K562 (cell line): ENCODE measurements around the gene KDF1. TPM values are rescaled to one million over a fixed set of nuclear protein-coding genes. Genes with fewer than 3 reads are reported as not detected.

Source experiments
- ATAC-seq: fragments of 200-7000 bp; cut with Tn5 transposase; 3 replicates; pipeline ENCODE4 v1.9.1; 2020; ENCODE audit warnings: moderate library complexity
- BruUV-seq: library from RNA; stranded (reverse); fragments of 400-500 nt; replicated peaks from 2 replicates; lab custom pipeline; 2021; lab: Mats Ljungman, UMichigan
- CTCF ChIA-PET: fragments of 300-600 bp; formaldehyde crosslinking; extraction: SDS; loops from one replicate; lab custom pipeline; 2021; ENCODE audit warnings: low intra/inter-chr PET ratio; lab: Yijun Ruan, JAX
- POLR2A ChIA-PET: fragments of 300-600, 350-650 bp; sonication (Branson Sonifier 250); formaldehyde crosslinking; extraction: SDS; loops from one replicate; lab custom pipeline; 2021; ENCODE audit warnings: antibody characterized with exemption, inconsistent platforms; lab: Yijun Ruan, JAX
- DNase-seq, 4 experiments: peaks; one replicate each; pipeline versions ENCODE4 v3.0.0 to v3.0.0-alpha.2; 2011 to 2018; ENCODE audit warnings: low spot score in 3 of 4, mixed read lengths in 3 of 4; ENCODE audit errors: extremely low read depth in 1 of 4
- FAIRE-seq: peaks from 2 replicates; lab custom pipeline; 2011; peaks lifted over from hg19 to GRCh38; lab: Jason Lieb, UNC
- H2AFZ ChIP-seq: 2 replicates; pipeline ENCODE4 v1.6.0; 2011; ENCODE audit warnings: low read depth, low read length, control low read depth, inconsistent platforms
- H3K27ac ChIP-seq: fragments of 200-600 bp; 3 replicates; pipeline ENCODE4 v1.8.0; 2011; ENCODE audit warnings: low read depth, mild to moderate bottlenecking, control low read depth, inconsistent platforms, low read length, moderate library complexity, mixed read lengths; ENCODE audit errors: extremely low read depth
- H3K27me3 ChIP-seq, 2 experiments: fragments of 300-600 bp in 1 of 2; 2 replicates in 1 of 2; 3 replicates in 1 of 2; pipeline versions ENCODE4 v1.6.0 to v1.8.0; 2011; ENCODE audit warnings: inconsistent platforms in 2 of 2, low read length in 2 of 2, mild to moderate bottlenecking in 1 of 2, mixed read lengths in 1 of 2, moderate library complexity in 1 of 2; ENCODE audit not compliant: control insufficient read depth in 2 of 2, insufficient read depth in 2 of 2
- H3K36me3 ChIP-seq: fragments of 300-600 bp; 3 replicates; pipeline ENCODE4 v1.8.0; 2011; ENCODE audit warnings: mild to moderate bottlenecking, low read length, inconsistent platforms; ENCODE audit not compliant: control insufficient read depth, insufficient read depth
- H3K4me1 ChIP-seq, 2 experiments: fragments of 200-600 bp in 1 of 2; replicated peaks in 1 of 2; 2 replicates in 1 of 2; 3 replicates in 1 of 2; pipeline versions ENCODE4 v1.5.1 to v1.8.0; 2011; ENCODE audit warnings: inconsistent platforms in 2 of 2, low read length in 2 of 2, mild to moderate bottlenecking in 1 of 2, mixed read lengths in 1 of 2, moderate library complexity in 1 of 2; ENCODE audit not compliant: control insufficient read depth in 2 of 2, insufficient read depth in 2 of 2
- H3K4me2 ChIP-seq: 2 replicates; pipeline ENCODE4 v1.6.1; 2011; ENCODE audit warnings: low read length, control low read depth, inconsistent platforms, mixed read lengths; ENCODE audit not compliant: insufficient read depth
- H3K4me3 ChIP-seq: fragments of 200-600 bp; sonication (generic), shearing (Covaris generic); 2 replicates; pipeline ENCODE4 v1.5.1; 2016; ENCODE audit warnings: control low read depth, inconsistent platforms
- H3K79me2 ChIP-seq: fragments of 200-600 bp; 3 replicates; pipeline ENCODE4 v1.8.0; 2011; ENCODE audit warnings: low read length, inconsistent platforms; ENCODE audit not compliant: control insufficient read depth, insufficient read depth
- H3K9ac ChIP-seq, 2 experiments: 2 replicates each; pipeline versions ENCODE4 v1.6.0 to v1.6.1; 2011; ENCODE audit warnings: low read depth in 2 of 2, low read length in 2 of 2, control low read depth in 1 of 2, inconsistent platforms in 1 of 2, mild to moderate bottlenecking in 1 of 2, mixed read lengths in 1 of 2; ENCODE audit not compliant: insufficient read depth in 1 of 2
- H3K9me1 ChIP-seq: one replicate; pipeline ENCODE4 v1.6.0; 2011; ENCODE audit warnings: inconsistent platforms, mild to moderate bottlenecking, low read length, moderate library complexity; ENCODE audit not compliant: control insufficient read depth, insufficient read depth
- H3K9me3 ChIP-seq: replicated peaks from 2 replicates; pipeline ENCODE4 v1.5.1; 2011; ENCODE audit warnings: low read depth, low read length, inconsistent platforms; ENCODE audit not compliant: control insufficient read depth, insufficient read depth
- H4K20me1 ChIP-seq: replicated peaks from 2 replicates; pipeline ENCODE4 v1.6.1; 2011; ENCODE audit warnings: low read length, inconsistent platforms, mixed read lengths; ENCODE audit not compliant: control insufficient read depth, insufficient read depth
- CBX2 ChIP-seq: fragments of 200-600 bp; sonication (generic); IDR thresholded peaks from one replicate; pipeline ENCODE4 v1.6.1; 2012; ENCODE audit warnings: mild to moderate bottlenecking, low read length, inconsistent platforms; ENCODE audit not compliant: insufficient read depth, poor library complexity, severe bottlenecking
- CTBP1 ChIP-seq: fragments of 450-650 bp; IDR thresholded peaks from 2 replicates; pipeline ENCODE4 v1.6.1; 2016; ENCODE audit warnings: borderline replicate concordance
- L3MBTL2 ChIP-seq: fragments of 450-650 bp; IDR thresholded peaks from 2 replicates; pipeline ENCODE4 v1.6.1; 2016; ENCODE audit warnings: mild to moderate bottlenecking, moderate library complexity
- NONO ChIP-seq, 2 experiments: fragments of 200-400 bp in 1 of 2; fragments of 450-650 bp in 1 of 2; formaldehyde crosslinking in 1 of 2; IDR thresholded peaks; 2 replicates each; pipeline ENCODE4 v1.6.1; 2017; ENCODE audit warnings: low read depth in 2 of 2, mild to moderate bottlenecking in 2 of 2, moderate library complexity in 2 of 2, low read length in 1 of 2
- SAP30 ChIP-seq: fragments of 200-600 bp; sonication (generic); IDR thresholded peaks from 2 replicates; pipeline ENCODE4 v1.6.1; 2012; ENCODE audit warnings: borderline replicate concordance, low read depth, mild to moderate bottlenecking, moderate library complexity, low read length, control low read depth, inconsistent platforms; ENCODE audit not compliant: insufficient read depth, poor library complexity, severe bottlenecking
- SIN3A ChIP-seq, 2 experiments: fragments of 150-350 bp in 1 of 2; IDR thresholded peaks; 2 replicates each; pipeline ENCODE4 v1.6.1; 2011 to 2016; ENCODE audit warnings: borderline replicate concordance in 2 of 2, low read depth in 2 of 2, low read length in 2 of 2, mild to moderate bottlenecking in 2 of 2, moderate library complexity in 2 of 2; ENCODE audit not compliant: control insufficient read depth in 1 of 2
- YBX1 ChIP-seq: fragments of 450-650 bp; IDR thresholded peaks from 2 replicates; pipeline ENCODE4 v1.7.1; 2016; ENCODE audit warnings: mild to moderate bottlenecking
- ZBTB33 ChIP-seq: sonication (generic); formaldehyde crosslinking; IDR thresholded peaks from 2 replicates; pipeline ENCODE4 v1.8.1; 2023; ENCODE audit warnings: mild to moderate bottlenecking, missing genetic modification reagents
- ZBTB7A ChIP-seq: IDR thresholded peaks from 2 replicates; pipeline ENCODE4 v1.6.1; 2011; ENCODE audit warnings: low read depth, mild to moderate bottlenecking, low read length, moderate library complexity, borderline replicate concordance; ENCODE audit not compliant: control insufficient read depth
- ZNF79 ChIP-seq: fragments of 250-450 bp; sonication (Bioruptor Pico); IDR thresholded peaks from 2 replicates; pipeline ENCODE4 v1.4.0; 2020; ENCODE audit warnings: low read depth, mild to moderate bottlenecking, moderate library complexity
- WGBS: fragments of 100-300 bp; shearing (Covaris generic); methylation state at CpG from one replicate; pipeline ENCODE4 v1.1.6; 2016; ENCODE audit warnings: low coverage, mixed read lengths; ENCODE audit not compliant: insufficient coverage; ENCODE audit errors: missing lambda C conversion rate; 5-methylcytosine and 5-hydroxymethylcytosine counted together
- in situ Hi-C: fragments of 300-500 bp; cut with MboI; formaldehyde crosslinking; loops from 4 replicates; pipeline ENCODE4 v1.15.0; 2018; ENCODE audit warnings: inconsistent platforms, mixed read lengths
- intact Hi-C: fragments of 100-400 bp; cut with micrococcal nuclease; formaldehyde crosslinking; loops from 2 replicates; pipeline ENCODE4 v1.14.2; 2022
- polyA plus RNA-seq, 8 experiments: library from polyadenylated mRNA; depleted of rRNA in 4 of 8; stranded (reverse) in 5 of 8; unstranded in 3 of 8; fragments of >200 nt; fragmentation: Nextera tagmentation in 2 of 8; fragmentation: Illumina TruSeq in 1 of 8; extraction: Ambion mirVana in 2 of 8; extraction: Trizol in 1 of 8; gene quantifications; 2 replicates each; pipeline versions ENCODE4 v1.2.1 to v1.2.3, GENCODE V29; 2011 to 2014; ENCODE audit warnings: inconsistent platforms in 1 of 8, missing spikeins in 1 of 8
- total RNA-seq, 7 experiments: library from RNA; depleted of rRNA in 6 of 7; stranded (reverse); fragments of >200 nt in 6 of 7; fragmentation: Illumina TruSeq in 2 of 7; extraction: Trizol in 2 of 7; gene quantifications; 2 replicates each; pipeline versions ENCODE4 v1.2.1 to v1.2.3, GENCODE V29; 2011 to 2021; ENCODE audit warnings: low replicate concordance in 1 of 7

Gene KDF1
- total and polyA plus RNA-seq, 9 of the 15 experiments (the other 6 are each of a cell fraction or from before 2014, with no cell fraction given): 0.38 to 1.9 (median 0.83) TPM

DNA sequence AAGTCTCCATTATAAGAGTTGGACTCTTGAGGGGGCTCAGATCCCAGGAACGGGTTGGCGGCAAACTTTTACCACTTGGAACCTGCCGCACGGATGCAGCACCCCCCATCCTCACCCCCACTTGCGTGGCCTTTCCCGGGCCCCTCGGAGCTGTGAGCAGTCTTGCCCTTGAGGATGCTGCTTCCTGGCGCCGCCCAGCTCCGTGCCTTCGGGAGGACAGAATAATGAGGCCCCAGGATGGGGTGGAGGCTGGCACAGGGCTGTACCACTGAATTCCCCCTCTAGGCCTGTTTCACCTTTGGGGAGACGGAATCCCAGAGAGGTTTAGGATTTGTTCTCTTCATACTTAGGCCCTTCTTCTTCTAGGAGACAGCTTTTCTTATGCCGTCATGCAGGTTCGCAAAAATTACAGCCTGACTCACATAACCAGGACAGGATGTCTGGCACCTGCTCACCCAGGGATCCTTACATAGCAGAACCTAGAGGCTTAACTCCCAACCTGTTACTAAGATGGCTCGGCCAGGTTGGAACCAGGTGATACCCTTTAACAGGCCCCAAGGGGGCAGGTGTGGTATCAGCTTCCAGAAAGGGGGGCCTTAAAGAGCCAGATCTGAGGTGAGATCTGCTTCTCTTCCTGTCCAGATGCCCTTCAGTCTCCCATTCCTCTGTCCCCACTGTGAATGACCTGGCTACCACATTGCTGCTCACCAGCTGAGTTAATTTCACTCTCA, 34.7 kb upstream of the KDF1 start (continued):
- no peak for TF ChIP-seq CBX2

DNA sequence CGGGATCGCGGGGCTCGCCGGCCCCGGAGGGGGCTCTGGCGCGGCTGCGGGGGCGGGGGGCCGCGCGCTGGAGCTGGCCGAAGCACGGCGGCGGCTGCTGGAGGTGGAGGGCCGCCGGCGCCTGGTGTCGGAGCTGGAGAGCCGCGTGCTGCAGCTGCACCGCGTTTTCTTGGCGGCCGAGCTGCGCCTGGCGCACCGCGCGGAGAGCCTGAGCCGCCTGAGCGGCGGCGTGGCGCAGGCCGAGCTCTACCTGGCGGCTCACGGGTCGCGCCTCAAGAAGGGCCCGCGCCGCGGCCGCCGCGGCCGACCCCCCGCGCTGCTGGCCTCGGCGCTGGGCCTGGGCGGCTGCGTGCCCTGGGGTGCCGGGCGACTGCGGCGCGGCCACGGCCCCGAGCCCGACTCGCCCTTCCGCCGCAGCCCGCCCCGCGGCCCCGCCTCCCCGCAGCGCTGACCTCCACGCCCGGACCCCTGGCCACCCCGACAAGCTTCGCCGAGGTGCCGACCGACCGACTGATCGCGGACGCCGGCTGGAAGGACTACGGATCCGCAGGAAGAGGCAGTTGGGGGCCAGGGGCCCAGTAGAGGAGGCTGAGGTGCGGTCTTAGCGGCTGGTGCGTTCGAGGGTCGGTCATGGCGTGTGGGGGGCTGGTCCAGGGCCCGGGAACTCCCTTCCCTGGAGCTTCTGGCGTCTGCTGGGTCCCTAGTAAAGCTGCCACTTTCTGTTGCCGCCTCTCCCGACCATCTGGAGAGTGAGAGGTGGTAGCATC, 33.9 kb upstream of the KDF1 start:
- H3K79me2 ChIP-seq: no peaks in the 10 kb centered on the region
- intact Hi-C loops: no loop called here
- WGBS: 4% methylated on average over 88 of the region's 97 CpGs
- H3K4me3 ChIP-seq: peak overlapping the region; percentile 52
- H3K9ac ChIP-seq: peak overlapping the region; percentile 24 to 89; a peak in 3 of 4 replicates
- BruUV-seq: no TSS peak
- in situ Hi-C loops: no loop called here
- H3K36me3 ChIP-seq: no peaks in the 10 kb centered on the region
- H3K27ac ChIP-seq: no peak overlapping the region
- DNase-seq (peak; percentile 47 to 77 (median 65)), ATAC-seq (peak; percentile 16), FAIRE-seq (no peak)
- no peaks in the 10 kb centered on the region; the same call in 1 of the 2 replicates for H4K20me1 ChIP-seq
- peak overlapping the region; percentile 78; the same call in 1 of the 2 replicates for H3K4me2 ChIP-seq
- H2AFZ ChIP-seq: peak overlapping the region; percentile 81
- peaks cover 10 to 36% of the 10 kb centered on the region in 2 experiments; a peak in 4 of 5 replicates for H3K4me1 ChIP-seq
- POLR2A ChIA-PET: interaction anchor here (0.8 to 1.2 kb wide), 4 partner anchors 8 to 39 kb away, joined by 3 to 5 read pairs (median 3); no protein-coding TSS in a partner anchor
- no peaks in the 10 kb centered on the region for H3K9me1 ChIP-seq
- CTCF ChIA-PET: interaction anchor here (0.6 to 1.8 kb wide), 3 partner anchors 50 to 794 kb away, joined by 3 to 6 read pairs (median 6); no protein-coding TSS in a partner anchor
- peaks cover 9 to 28% of the 10 kb centered on the region in 2 experiments; a peak in 4 of 5 replicates for H3K27me3 ChIP-seq
- no peaks in the 10 kb centered on the region for H3K9me3 ChIP-seq
- 0 out of 4 replicates have a peak, but pooled peaks of 1 of the 2 experiments have one; percentile 40 for TF ChIP-seq NONO (IDR thresholded peaks at IDR 0.05; ENCODE audit: low read depth in 2 of 2, low read length in 1 of 2)
- TF ChIP-seq SIN3A (IDR thresholded peaks at IDR 0.05; ENCODE audit: borderline replicate concordance in 2 of 2, control insufficient read depth in 1 of 2, low read depth in 2 of 2, low read length in 2 of 2): peak in 1 of 2 experiments; percentile 36; a peak in 1 of 4 replicates
- TF ChIP-seq ZBTB33 (CRISPR knock-in tag): 0 out of 2 replicates have a peak, but pooled peaks have one; percentile 32
- peak; percentile 47; the same call in 1 of the 2 replicates for TF ChIP-seq ZBTB7A
- no peak for TF ChIP-seq YBX1
- TF ChIP-seq CTBP1: peak; percentile 73; the same call in 1 of the 2 replicates
- no peak for TF ChIP-seq ZNF79 (CRISPR knock-in tag)
- TF ChIP-seq L3MBTL2: peak; percentile 81
- TF ChIP-seq SAP30: peak; percentile 60
